GM18502 (cell line): ENCODE results near the gene PVR.

Source experiments
- ATAC-seq: cut with Tn5 transposase; IDR thresholded peaks from one replicate; pipeline ENCODE4 v1.9.1; 2021; ENCODE audit warnings: mild to moderate bottlenecking; ENCODE audit not compliant: unreplicated experiment, poor library complexity

Gene PVR

GRCh38 chr19:44712864-44713515, 69.3 kb downstream of the PVR start:
- ATAC-seq: no peak
